ENCODE results near the gene SIPA1L3. TPM values are rescaled to one million over a fixed set of nuclear protein-coding genes. Genes with fewer than 3 reads are reported as not detected.
"Not testable (repeated sequence)": the region's sequence is repeated elsewhere in the genome, so short reads cannot be mapped to it uniquely, and the experiment has no call there.

Gene SIPA1L3
- total and polyA plus RNA-seq, 2 of the 13 experiments (the other 11 are each of a cell fraction or from before 2014, with no cell fraction given) = 5.5 to 7.7 TPM

GRCh38 chr19:38229585-38230073, 322.6 kb downstream of the SIPA1L3 start (continued):
- TF ChIP-seq ZNF615 (CRISPR knock-in tag; IDR thresholded peaks at IDR 0.05; ENCODE audit: borderline replicate concordance) (no peak), DMTF1 (CRISPR knock-in tag; IDR thresholded peaks at IDR 0.05) (no peak)

GRCh38 chr19:38230506-38231133, 323.6 kb downstream of the SIPA1L3 start:
- POLR2A ChIA-PET = interaction anchor here (0.6 kb wide), 1 partner anchor 172 kb away, joined by 3 read pairs; the partner anchor contains the start of gene FAM98C
- BruUV-seq (replicated peaks); intact Hi-C loops (cut with micrococcal nuclease; ENCODE audit: unreplicated experiment); H3K4me2 ChIP-seq (ENCODE audit: low read depth, low read length); H4K20me1 ChIP-seq (ENCODE audit: insufficient read depth, low read length); in situ Hi-C loops (cut with HindIII; ENCODE audit: extremely low pct_ligation_motif_present, low pct_unique_long_range_greater_than_20kb); H3K4me1 ChIP-seq (ENCODE audit: insufficient read depth, low read length); H3K79me2 ChIP-seq (ENCODE audit: insufficient read depth, low read length); H3K9me3 ChIP-seq (ENCODE audit: low read length); H3K9ac ChIP-seq (ENCODE audit: insufficient read depth, low read depth, low read length); DNase-seq (ENCODE audit: low spot score); H3K27ac ChIP-seq (ENCODE audit: extremely low read length, insufficient read depth, low read length); H3K4me3 ChIP-seq (replicated peaks in 1 of 3; ENCODE audit: insufficient read depth in 1 of 3, low read depth in 2 of 3, low read length in 3 of 3); H2AFZ ChIP-seq (ENCODE audit: low read length); FAIRE-seq; H3K36me3 ChIP-seq (replicated peaks in 1 of 2; ENCODE audit: control insufficient read depth in 1 of 2, insufficient read depth in 2 of 2, low read length in 2 of 2); ATAC-seq: not testable (repeated sequence)
- 72% methylated on average over 3 of the region's 3 CpGs for WGBS (ENCODE audit: low lambda C conversion rate)
- H3K27me3 ChIP-seq (ENCODE audit: control insufficient read depth in 1 of 2, insufficient read depth in 2 of 2, low read length in 2 of 2) = peaks cover 7 to 22% of the 10 kb centered on the region in 2 experiments; a peak in 4 of 5 replicates
- CTCF ChIA-PET (ENCODE audit: low intra/inter-chr PET ratio, low total read pairs) = interaction anchor here (0.6 kb wide), 1 partner anchor 172 kb away, joined by 4 read pairs; no protein-coding TSS in a partner anchor

- Histone ChIP-seq H3K79me2 (ENCODE audit: insufficient read depth, low read length) (no peaks in the 10 kb centered on the region), H3K4me1 (ENCODE audit: insufficient read depth, low read length) (peaks cover 7% of the 10 kb centered on the region), H4K20me1 (ENCODE audit: insufficient read depth, low read length) (no peaks in the 10 kb centered on the region), H3K9me3 (ENCODE audit: low read length) (no peaks in the 10 kb centered on the region), H3K9ac (ENCODE audit: insufficient read depth, low read depth, low read length) (no peak overlapping the region), H3K4me2 (ENCODE audit: low read depth, low read length) (no peak overlapping the region), H3K36me3 (replicated peaks in 1 of 2; ENCODE audit: control insufficient read depth in 1 of 2, insufficient read depth in 2 of 2, low read length in 2 of 2) (no peaks in the 10 kb centered on the region), H3K27ac (ENCODE audit: extremely low read length, insufficient read depth, low read length) (no peak overlapping the region), H2AFZ (ENCODE audit: low read length) (no peak overlapping the region), H3K4me3 (replicated peaks in 1 of 3; ENCODE audit: insufficient read depth in 1 of 3, low read depth in 2 of 3, low read length in 3 of 3) (no peak overlapping the region), H3K27me3 (ENCODE audit: control insufficient read depth in 1 of 2, insufficient read depth in 2 of 2, low read length in 2 of 2) (peaks cover 4 to 18% of the 10 kb centered on the region in 2 experiments; a peak in 4 of 5 replicates)
- ChIA-PET CTCF (ENCODE audit: low intra/inter-chr PET ratio, low total read pairs) (no interaction called here), POLR2A (no interaction called here)
- TF ChIP-seq IKZF4 (CRISPR knock-in tag; IDR thresholded peaks at IDR 0.05; ENCODE audit: borderline replicate concordance, low read depth, not compliant biosample characterization) = no peak
- TF ChIP-seq CENPBD1 (CRISPR knock-in tag; IDR thresholded peaks at IDR 0.05; ENCODE audit: borderline replicate concordance, low read depth) = no peak
- no peak for TF ChIP-seq SP140L (CRISPR knock-in tag; IDR thresholded peaks at IDR 0.05; ENCODE audit: borderline replicate concordance)
- TF ChIP-seq FOXM1 (CRISPR knock-in tag; IDR thresholded peaks at IDR 0.05) = no peak
- DNase-seq (ENCODE audit: low spot score) (no peak), ATAC-seq (no peak), FAIRE-seq (no peak)
- in situ Hi-C loops (cut with HindIII; ENCODE audit: extremely low pct_ligation_motif_present, low pct_unique_long_range_greater_than_20kb) = no loop called here
- intact Hi-C loops (cut with micrococcal nuclease; ENCODE audit: unreplicated experiment) = no loop called here
- 10% methylated on average over 7 of the region's 7 CpGs for WGBS (ENCODE audit: low lambda C conversion rate)
- BruUV-seq (replicated peaks) = no TSS peak
Observed at GRCh38 chr19:38231918-38232317, 324.9 kb downstream of the SIPA1L3 start.
